CD1c-positive myeloid dendritic cell (primary cell): Measurements from ENCODE around the gene PIM3.
"Not testable (repeated sequence)": the region's sequence is repeated elsewhere in the genome, so short reads cannot be mapped to it uniquely, and the experiment has no call there.

Source experiments
- DNase-seq: peaks from one replicate; pipeline ENCODE4 v3.0.0-alpha.2; 2016; ENCODE audit errors: extremely low spot score

Gene PIM3

GRCh38 chr22:49983148-49984042, 22.8 kb downstream of the PIM3 start:
- no peak for DNase-seq

GRCh38 chr22:49986325-49986724, 25.8 kb downstream of the PIM3 start:
- DNase-seq = no peak

- DNase-seq = not testable (repeated sequence)
Observed at GRCh38 chr22:49989826-49990225, 29.3 kb downstream of the PIM3 start.

GRCh38 chr22:49991167-49991566, 30.6 kb downstream of the PIM3 start:
- no peak for DNase-seq

- no peak for DNase-seq
Observed at GRCh38 chr22:49991907-49992533, 31.4 kb downstream of the PIM3 start.

GRCh38 chr22:49992921-49993648, 32.5 kb downstream of the PIM3 start:
- peak; percentile 79 for DNase-seq

- DNase-seq = no peak
Observed at GRCh38 chr22:49993649-49994360, 33.2 kb downstream of the PIM3 start.

GRCh38 chr22:49994361-49995040, 33.9 kb downstream of the PIM3 start:
- DNase-seq = no peak

GRCh38 chr22:49995041-49995360, 34.4 kb downstream of the PIM3 start:
- no peak for DNase-seq

- DNase-seq = no peak
Observed at GRCh38 chr22:49995361-49996118, 35.0 kb downstream of the PIM3 start.

- no peak for DNase-seq
Observed at GRCh38 chr22:49996119-49996517, 35.5 kb downstream of the PIM3 start.

GRCh38 chr22:49996518-49997250, 36.1 kb downstream of the PIM3 start:
- DNase-seq = no peak

- no peak for DNase-seq
Observed at GRCh38 chr22:49997251-49997599, 36.7 kb downstream of the PIM3 start.

- DNase-seq = no peak
Observed at GRCh38 chr22:49997932-49998717, 37.6 kb downstream of the PIM3 start.

- no peak for DNase-seq
Observed at GRCh38 chr22:49998718-49999062, 38.1 kb downstream of the PIM3 start.

- no peak for DNase-seq
Observed at GRCh38 chr22:49999063-49999945, 38.7 kb downstream of the PIM3 start.

- no peak for DNase-seq
Observed at GRCh38 chr22:49999946-50000586, 39.5 kb downstream of the PIM3 start.
